AG04450 (cell line): ENCODE measurements around the gene C21orf58. TPM values are rescaled to one million over a fixed set of nuclear protein-coding genes. Genes with fewer than 3 reads are reported as not detected.

ENCODE experiments used
- CTCF ChIA-PET: fragments of 300-600, 350-600 bp; formaldehyde crosslinking; extraction: SDS; loops from one replicate; lab custom pipeline; 2022; ENCODE audit warnings: antibody characterized with exemption, inconsistent platforms; lab: Charles Lee
- POLR2A ChIA-PET: fragments of 350-600 bp; formaldehyde crosslinking; extraction: SDS; loops from one replicate; lab custom pipeline; 2021; ENCODE audit warnings: antibody characterized with exemption, inconsistent platforms; lab: Yijun Ruan, JAX
- DNase-seq: peaks from one replicate; pipeline ENCODE4 v3.0.0-alpha.2; 2011; ENCODE audit warnings: low read depth, low spot score
- H3K27ac ChIP-seq: one replicate; pipeline ENCODE4 v1.5.1; 2012; ENCODE audit warnings: low read depth, low read length, control low read depth
- H3K27me3 ChIP-seq: one replicate; pipeline ENCODE4 v1.6.0; 2012; ENCODE audit warnings: low read length; ENCODE audit not compliant: control insufficient read depth, insufficient read depth
- H3K4me3 ChIP-seq: 2 replicates; pipeline ENCODE4 v1.5.1; 2011; ENCODE audit warnings: mild to moderate bottlenecking, low read depth, low read length, control low read depth
- H3K9me3 ChIP-seq: 2 replicates; pipeline ENCODE4 v1.5.1; 2012; ENCODE audit warnings: low read length; ENCODE audit not compliant: control insufficient read depth, insufficient read depth
- polyA plus RNA-seq: library from polyadenylated mRNA; depleted of rRNA; stranded (reverse); fragments of >200 nt; gene quantifications from 2 replicates; pipeline ENCODE4 v1.2.3, GENCODE V29; 2011
- TF ChIP-seq, protein P1 (sequence below): IDR thresholded peaks from 2 replicates; pipeline ENCODE4 v1.5.1; 2011; ENCODE audit warnings: low read depth, low read length, control low read depth, inconsistent platforms

C21orf58 gene
- polyA plus RNA-seq, 1 experiment = 1.2 TPM

DNA sequence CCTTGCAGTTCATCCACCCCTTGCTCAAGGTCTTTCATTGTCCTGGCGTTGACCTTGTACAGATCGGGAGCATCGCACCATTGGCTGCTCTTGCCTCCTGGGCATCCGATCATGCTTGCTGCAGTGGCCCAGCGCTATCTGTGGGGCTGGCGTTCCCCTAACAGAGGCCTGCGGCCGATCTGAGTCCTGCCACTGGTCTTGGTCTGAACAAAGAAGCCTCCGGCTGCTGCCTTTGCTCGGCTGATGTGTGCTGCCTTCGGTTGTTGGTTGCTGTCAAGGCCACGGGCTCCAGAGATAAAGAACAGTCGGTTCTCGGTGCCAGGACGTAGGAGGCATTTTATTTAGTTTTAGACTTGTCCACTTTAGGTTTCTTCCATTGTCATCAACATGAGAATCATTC, 39.3 kb upstream of the C21orf58 start:
- Histone ChIP-seq H3K27ac (no peak overlapping the region), H3K27me3 (no peaks in the 10 kb centered on the region), H3K9me3 (peaks cover 3% of the 10 kb centered on the region; the same call in 1 of the 2 replicates), H3K4me3 (no peak overlapping the region)
- CTCF ChIA-PET = no interaction called here
- POLR2A ChIA-PET = no interaction called here
- TF ChIP-seq, protein P1, sequence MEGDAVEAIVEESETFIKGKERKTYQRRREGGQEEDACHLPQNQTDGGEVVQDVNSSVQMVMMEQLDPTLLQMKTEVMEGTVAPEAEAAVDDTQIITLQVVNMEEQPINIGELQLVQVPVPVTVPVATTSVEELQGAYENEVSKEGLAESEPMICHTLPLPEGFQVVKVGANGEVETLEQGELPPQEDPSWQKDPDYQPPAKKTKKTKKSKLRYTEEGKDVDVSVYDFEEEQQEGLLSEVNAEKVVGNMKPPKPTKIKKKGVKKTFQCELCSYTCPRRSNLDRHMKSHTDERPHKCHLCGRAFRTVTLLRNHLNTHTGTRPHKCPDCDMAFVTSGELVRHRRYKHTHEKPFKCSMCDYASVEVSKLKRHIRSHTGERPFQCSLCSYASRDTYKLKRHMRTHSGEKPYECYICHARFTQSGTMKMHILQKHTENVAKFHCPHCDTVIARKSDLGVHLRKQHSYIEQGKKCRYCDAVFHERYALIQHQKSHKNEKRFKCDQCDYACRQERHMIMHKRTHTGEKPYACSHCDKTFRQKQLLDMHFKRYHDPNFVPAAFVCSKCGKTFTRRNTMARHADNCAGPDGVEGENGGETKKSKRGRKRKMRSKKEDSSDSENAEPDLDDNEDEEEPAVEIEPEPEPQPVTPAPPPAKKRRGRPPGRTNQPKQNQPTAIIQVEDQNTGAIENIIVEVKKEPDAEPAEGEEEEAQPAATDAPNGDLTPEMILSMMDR = no peak
- no peak for DNase-seq

DNA sequence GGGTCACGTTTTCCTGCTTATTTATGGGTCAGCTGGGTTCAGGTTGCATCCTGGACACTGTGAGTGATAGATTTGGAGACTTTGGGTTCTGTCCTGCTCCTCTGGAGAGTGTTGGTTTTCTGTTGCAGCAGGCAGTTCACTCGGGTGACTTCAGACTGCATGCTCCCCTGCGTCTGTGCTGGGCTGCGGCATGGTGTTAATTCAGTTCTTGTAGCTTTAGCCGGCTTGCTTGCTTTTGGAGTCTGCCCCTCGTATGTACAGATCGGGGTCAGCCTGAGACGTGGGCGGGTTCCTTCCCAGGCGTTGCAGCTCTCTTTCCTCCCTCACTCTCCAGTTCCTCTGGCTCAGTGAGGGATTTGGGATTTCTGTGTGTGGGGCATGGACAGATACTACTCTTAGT, 38.3 kb upstream of the C21orf58 start:
- TF ChIP-seq, protein P1 = no peak
- H3K9me3 ChIP-seq = peaks cover 3% of the 10 kb centered on the region; the same call in 1 of the 2 replicates
- no peak overlapping the region for H3K27ac ChIP-seq
- POLR2A ChIA-PET = no interaction called here
- CTCF ChIA-PET = no interaction called here
- no peaks in the 10 kb centered on the region for H3K27me3 ChIP-seq
- no peak for DNase-seq
- no peak overlapping the region for H3K4me3 ChIP-seq

DNA sequence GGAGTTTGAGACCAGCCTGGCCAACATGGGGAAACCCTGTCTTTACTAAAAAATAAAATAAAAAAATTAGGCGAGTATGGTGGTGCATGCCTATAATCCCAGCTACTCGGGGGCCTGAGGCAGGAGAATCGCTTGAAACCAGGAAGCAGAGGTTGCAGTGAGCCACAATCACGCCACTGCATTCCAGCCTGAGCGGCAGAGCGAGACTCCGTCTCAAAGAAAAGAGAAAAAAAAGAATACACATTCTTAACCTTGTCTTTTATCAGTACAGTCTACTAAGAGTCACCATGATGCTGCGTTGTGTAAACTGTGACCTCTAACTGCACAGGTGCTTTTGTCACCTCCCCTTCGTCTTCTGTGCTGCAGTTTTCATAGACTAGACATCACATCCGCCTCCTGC, 37.5 kb upstream of the C21orf58 start:
- Histone ChIP-seq H3K4me3 (no peak overlapping the region), H3K27me3 (no peaks in the 10 kb centered on the region), H3K9me3 (peaks cover 3% of the 10 kb centered on the region; the same call in 1 of the 2 replicates), H3K27ac (no peak overlapping the region)
- no peak for DNase-seq
- CTCF ChIA-PET = no interaction called here
- POLR2A ChIA-PET = no interaction called here
- TF ChIP-seq, protein P1 = no peak

DNA sequence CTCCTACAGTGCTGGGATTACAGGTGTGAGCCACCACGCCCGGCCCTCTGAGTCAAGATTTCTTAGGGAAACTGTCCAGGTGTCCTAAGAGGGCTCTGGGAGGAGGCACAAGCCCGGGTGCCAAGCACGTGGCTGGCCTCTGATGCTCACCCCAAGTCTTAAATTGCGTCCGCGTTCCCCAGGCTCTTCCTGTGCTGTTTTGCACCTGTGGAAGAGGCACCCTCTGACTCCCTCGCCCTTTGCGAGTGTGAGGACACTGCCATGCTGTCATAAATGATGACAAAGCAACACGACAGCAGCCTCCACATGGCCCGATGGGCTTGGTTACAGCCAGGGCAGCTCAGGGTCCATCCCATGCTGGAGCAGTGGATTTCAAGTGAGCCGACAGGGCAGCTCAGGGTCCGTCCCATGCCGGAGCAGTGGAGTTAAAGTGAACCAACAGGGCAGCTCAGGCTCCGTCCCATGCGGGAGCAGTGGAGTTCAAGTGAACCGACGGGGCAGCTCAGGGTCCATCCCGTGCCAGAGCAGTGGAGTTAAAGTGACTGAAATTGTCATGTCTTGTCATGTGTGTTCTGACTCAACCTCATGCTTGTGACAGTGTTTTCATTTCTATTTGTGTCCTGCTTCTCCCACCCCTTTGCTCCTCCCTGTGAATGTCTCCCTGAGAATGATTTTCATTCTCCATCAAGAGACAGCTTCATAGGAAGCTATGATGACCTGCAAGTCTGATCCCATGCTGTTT, 34.2 kb upstream of the C21orf58 start:
- Histone ChIP-seq H3K9me3 (no peaks in the 10 kb centered on the region; the same call in 1 of the 2 replicates), H3K27ac (no peak overlapping the region), H3K27me3 (no peaks in the 10 kb centered on the region), H3K4me3 (no peak overlapping the region)
- DNase-seq = no peak
- ChIA-PET CTCF (no interaction called here), POLR2A (no interaction called here)
- TF ChIP-seq, protein P1 = no peak

DNA sequence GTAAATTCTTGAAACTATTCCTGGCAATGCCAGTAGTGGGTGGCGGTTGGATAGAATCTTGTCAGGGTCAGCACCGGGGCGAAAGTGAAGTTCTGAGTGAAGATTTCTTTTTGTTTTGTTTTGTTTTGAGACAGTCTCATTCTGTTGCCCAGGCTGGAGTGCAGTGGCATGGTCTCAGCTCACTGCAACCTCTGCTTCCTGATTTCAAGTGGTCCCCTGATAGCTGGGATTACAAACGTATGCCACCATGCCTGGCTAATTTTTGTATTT, 33.6 kb upstream of the C21orf58 start:
- Histone ChIP-seq H3K9me3 (no peaks in the 10 kb centered on the region; the same call in 1 of the 2 replicates), H3K27me3 (no peaks in the 10 kb centered on the region), H3K27ac (no peak overlapping the region), H3K4me3 (no peak overlapping the region)
- TF ChIP-seq, protein P1 = no peak
- CTCF ChIA-PET = no interaction called here
- POLR2A ChIA-PET = no interaction called here
- DNase-seq = no peak
